HG03469 (cell line): ENCODE data around the gene RRM2.

Source experiments
- ATAC-seq: cut with Tn5 transposase; IDR thresholded peaks from one replicate; pipeline ENCODE4 v1.9.1; 2021; ENCODE audit warnings: mild to moderate bottlenecking, moderate library complexity, moderate number of reproducible peaks; ENCODE audit not compliant: unreplicated experiment

The RRM2 gene

DNA sequence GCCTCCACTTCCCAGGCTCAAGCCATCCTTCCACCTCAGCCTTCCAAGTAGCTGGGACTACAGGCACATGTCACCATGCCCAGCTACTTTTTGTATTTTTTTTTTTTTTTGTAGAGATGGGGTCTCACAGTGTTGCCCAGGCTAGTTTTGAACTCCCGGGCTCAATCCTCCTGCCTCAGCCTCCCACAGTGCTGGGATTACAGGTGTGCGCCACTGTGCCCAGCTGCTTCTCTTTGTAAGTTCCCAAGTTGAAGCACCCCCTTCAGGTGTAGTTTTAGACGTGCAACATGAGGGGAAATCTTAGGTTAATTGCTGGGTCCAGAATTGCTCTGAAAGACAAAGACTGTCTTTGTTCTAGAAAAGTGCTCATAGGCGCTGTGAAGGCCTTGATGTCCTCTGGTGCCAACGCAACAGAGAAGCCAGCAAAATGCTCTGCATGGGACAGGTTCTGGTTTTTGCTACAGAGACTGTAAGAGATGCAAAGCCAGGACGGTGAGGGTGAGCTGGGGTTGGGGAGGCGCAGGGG is 46.6 kb downstream of the RRM2 start:
- ATAC-seq, result no peak

DNA sequence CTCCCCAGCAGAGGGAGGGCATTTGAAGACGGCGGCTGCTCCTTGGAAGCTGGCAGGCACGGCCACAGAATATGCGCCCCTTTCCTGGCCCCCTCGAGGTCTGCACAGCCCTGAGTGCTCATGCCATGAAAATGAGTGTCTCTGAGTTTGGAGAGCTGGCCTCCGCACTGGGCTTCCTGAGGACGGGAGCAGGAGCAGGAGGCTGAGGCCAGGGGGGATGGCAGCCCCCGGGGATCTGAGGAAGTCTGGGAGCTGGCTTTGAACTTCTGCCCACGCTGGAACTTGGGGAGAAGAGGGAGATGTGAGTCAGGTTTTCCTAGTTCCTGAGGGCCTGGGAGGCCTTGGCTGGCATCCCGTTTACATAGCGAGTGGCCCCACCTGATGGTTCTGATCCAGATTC is 47.0 kb downstream of the RRM2 start:
- no peak for ATAC-seq

DNA sequence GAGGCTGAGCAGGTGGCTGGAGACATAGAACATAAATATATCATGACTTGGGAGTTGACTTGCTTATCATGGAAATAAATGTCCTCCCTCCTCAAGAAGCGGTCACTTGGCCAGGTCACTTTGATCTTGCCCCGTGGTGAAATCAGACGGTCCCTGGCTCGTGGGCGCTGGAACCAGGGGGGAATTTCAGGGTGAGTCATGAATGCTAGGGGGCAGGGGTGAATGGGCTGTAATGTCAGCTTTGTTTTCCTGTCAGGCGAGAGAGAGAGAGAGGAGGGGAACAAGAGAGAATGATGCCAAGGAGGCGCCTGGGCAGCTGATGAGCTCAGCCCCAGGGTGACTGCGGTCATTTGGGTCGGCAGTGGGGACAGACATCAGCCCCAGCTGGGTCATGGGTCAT is 47.7 kb downstream of the RRM2 start:
- no peak for ATAC-seq

DNA sequence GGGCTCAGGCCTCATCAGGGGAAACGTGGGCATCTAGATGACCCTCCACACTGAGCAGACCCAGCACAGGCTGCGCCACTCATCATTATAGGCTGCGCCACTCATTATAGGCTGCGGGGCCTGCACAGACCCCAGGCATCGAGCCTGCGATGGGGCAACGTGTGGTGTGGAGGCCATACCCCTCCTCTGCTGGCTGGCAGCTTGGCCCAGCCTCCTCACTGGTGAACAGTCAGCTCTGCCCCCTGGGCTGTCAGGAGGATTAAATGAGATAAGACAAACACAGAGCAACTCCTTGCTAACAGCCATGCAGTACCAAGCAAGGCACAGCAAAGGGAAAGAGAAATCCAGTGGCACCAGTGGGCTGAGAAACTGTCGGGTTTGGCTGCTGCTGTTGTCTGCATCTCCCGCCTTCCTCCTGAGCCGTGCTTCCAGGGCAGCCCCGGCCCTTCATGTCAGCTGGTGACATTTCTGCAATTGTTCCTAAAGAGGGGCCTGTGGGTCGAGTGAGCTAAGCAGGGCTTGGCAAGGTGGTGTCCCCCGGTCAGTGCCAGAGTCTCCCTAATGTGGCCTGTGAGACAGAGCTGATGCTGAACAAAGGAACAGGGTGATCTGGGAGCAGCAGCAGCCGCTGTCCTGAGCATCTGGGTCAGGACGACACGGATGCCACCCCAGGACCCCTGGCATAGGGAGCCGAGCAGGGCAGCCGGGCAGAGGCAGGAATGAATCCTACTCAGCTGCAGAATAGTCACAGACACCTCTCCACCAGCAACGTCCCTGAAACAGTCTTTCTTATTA is 48.7 kb downstream of the RRM2 start:
- no peak for ATAC-seq

DNA sequence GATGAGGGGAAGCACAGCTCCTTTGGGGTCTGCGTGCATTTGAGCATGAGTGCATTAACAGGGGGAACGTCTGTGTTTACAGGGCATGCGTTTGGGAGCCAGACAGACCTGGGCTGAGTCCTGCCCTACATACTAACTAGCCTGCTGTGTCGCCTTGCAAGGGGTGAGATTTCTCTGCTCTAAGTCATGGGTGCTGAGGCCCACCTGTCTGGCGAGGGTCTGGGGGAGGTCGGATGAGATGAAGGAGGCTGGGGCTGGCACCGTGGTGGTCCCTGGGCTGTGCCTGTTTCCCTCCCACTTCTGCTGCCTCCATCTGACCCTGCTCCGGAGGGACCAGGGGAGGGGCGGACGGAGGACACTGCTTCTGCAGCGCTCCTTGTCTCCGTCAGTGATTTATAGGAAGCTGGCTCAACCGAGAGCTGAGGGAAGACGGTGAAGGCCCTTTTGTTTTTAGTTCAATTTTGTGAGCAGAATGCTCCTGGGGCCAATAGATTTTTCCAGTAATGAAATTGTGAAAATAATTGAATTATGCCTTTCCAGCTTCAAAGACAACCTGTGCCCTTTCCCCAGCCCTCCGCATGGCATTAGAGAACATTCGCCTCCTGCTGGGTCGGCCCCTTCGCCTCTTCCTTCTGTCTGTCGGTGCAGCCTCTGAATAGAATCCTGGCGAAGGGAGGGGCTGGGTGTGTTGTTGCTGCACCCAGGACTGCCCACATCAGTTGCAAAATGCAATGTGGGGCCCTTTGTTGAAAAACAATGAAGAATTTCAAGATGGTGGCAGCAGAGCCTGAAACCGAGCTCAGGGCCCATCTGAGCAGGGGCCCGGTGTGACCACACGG is 49.7 kb downstream of the RRM2 start:
- ATAC-seq, result no peak

DNA sequence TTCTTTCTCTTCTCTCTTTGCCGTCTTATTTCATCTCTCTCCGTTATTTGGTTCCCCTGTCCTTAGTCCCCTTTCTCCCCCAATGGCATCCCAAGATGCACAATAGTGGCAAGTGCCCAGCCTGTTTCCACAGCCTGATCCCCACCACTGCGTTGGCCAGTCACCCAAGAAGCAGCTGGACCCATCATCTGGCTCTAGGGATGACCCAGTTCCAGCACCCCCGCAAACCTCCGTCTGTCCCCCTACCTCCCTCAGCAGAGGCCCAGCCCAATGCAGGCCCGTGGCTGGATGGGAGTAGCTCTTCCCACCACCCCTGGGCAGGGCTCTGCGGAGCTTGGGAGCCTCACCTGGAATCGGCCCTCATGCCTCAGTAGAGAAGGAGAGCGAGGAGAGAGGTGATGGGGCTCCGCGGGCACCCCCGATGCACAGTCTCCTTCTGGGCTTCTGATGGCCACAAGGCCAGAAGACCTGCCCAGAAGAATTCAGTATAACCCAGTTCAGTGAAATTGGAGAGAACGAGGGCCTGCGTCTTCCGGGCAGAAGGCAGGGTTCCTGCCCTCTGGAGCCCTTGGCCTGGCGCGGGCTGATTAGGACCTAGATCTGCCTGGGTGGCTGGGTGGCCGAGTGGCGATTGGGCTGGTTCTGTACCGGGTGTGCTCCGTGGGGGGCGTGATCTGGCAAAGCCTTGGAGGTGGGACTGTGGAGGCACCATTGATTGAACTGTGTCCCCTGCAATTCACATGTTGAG is 50.9 kb downstream of the RRM2 start:
- no peak for ATAC-seq

DNA sequence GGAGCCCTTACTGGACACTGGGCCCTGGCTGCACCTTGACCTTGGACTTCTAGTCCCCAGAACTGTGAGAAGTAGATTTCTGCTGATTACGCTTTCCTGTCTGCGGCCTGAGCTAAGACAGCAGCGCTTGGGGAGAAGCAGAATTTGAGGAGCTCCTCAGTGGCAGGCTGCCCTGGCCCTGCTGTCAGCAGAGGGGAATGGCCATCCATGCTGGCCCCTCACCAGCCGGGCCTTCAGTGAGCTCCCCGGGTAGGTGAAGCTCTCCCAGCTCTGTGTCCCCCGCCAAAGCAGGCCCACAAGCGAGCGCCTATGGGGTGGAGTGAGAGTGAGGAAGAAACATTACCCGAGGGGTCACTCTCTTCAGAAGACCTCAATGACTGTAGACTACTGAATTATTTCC is 51.6 kb downstream of the RRM2 start:
- no peak for ATAC-seq

DNA sequence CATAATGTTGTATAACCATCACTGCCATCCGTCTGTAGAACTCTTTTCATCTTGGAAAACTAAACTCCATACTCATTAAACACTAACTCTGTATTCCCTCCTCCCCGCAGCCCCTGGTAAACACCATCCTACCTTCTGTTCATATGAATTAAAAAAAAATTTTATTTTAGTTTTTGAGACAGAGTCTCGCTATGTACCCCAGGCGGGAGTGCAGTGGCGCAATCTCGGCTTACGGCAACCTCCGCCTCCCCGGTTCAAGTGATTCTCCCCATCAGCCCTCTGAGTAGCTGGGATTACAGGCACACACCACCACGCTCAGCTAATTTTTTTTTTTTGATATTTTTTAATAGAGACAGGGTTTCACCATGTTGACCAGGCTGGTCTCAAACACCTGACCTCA is 52.9 kb downstream of the RRM2 start:
- no peak for ATAC-seq

DNA sequence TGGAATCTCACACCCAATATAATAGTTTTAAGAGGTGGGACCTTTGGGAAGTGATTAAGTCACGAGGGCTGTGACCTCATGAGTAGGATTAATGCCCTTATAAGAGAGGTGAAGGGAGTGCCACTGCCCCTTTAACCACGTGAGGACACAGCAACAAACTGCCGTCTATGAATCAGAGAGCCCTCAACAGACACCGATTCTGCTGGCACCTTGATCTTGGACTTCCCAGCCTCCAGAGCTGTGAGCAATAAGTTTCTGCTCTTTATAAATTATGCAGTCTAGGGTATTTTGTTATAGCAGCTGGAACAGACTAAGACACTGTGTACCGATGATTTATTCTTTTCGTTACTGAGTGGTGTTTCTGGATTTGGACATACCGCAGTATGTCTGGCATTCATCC is 56.2 kb downstream of the RRM2 start:
- ATAC-seq, result no peak

DNA sequence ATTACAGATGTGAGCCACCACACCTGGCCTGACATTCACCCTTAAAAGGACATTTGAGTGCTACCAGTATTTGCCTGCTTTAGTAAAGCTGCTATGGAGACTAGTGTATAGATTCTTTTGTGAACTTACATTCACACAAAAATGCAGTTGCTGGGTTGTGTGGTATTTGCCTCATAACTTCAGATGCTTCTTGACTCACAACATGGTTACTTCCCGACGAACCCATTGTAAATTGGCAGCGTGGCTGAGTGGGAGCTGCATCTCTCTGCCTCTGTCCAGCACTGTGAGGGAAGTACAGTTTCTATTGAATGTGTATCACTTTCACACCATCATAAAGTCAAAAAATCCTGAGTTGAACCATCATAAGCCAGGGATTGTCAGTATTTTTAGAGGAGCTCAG is 56.9 kb downstream of the RRM2 start:
- ATAC-seq, result no peak

DNA sequence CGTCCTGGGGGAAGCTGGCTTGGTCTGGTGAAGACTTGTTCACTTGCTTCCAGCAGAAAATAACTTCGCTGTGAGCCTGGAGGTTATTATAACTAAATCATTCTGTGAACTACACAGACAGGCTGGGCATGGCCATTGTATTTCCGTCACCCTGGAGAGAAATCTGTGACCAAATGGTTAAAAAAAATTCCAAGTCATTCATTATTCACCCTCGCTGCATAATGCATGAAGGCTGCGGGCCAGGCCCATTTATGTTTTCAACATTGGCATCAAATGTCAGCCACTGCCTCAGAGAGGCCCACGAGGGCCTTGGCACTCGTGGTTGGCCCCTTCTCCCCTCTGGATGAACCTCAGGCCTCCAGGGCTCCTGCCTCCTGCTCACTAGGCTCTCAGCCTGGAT is 57.7 kb downstream of the RRM2 start:
- no peak for ATAC-seq
